Measurements from ENCODE around the gene MVB12B.

DNA sequence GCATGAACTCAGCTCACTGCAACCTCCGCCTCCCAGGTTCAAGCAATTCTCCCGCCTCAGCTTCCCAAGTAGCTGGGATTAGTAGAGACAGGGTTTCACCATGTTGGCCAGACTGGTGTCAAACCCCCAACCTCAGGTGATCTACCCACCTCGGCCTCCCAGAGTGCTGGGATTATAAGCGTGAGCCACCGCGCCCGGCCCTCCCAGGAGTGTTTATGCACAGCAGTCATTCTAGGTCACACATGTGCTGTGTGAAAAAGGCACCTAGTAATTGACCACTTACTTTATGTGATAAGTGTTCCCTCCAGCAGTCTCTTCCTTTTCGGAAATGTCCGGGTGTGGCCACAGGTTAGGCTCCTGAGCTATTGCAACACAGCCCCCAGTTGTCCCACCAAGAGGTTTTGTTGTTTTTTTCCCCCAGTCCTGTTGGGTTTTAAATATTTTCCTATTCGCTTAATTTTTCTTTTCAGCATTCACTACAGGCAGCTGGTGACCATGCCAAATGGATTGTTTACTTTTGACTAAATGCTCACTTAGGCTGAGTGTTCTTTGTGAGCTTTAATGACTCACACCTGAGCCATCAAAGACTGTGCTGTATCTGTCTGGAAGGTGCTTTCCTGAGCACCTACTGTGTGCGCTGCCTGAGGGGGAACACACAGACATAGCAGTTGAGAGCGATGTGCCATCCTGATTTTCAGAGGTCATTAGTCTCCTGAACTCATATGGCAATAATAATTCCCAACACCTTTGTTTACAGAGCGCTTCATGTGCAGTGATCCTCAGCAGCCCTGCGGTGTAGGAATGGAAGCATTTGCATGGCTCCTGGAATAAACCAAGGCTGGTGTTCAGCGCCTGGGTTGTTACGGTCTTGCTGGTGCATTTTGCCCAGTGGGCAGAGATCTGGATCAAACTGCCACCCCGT is 94.3 kb downstream of the MVB12B start:
- TF ChIP-seq, protein P1, sequence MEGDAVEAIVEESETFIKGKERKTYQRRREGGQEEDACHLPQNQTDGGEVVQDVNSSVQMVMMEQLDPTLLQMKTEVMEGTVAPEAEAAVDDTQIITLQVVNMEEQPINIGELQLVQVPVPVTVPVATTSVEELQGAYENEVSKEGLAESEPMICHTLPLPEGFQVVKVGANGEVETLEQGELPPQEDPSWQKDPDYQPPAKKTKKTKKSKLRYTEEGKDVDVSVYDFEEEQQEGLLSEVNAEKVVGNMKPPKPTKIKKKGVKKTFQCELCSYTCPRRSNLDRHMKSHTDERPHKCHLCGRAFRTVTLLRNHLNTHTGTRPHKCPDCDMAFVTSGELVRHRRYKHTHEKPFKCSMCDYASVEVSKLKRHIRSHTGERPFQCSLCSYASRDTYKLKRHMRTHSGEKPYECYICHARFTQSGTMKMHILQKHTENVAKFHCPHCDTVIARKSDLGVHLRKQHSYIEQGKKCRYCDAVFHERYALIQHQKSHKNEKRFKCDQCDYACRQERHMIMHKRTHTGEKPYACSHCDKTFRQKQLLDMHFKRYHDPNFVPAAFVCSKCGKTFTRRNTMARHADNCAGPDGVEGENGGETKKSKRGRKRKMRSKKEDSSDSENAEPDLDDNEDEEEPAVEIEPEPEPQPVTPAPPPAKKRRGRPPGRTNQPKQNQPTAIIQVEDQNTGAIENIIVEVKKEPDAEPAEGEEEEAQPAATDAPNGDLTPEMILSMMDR (IDR thresholded peaks at IDR 0.05 in 2 of 3, conservative IDR thresholded peaks at IDR 0.05 in 1 of 3; ENCODE audit: borderline replicate concordance in 1 of 3, insufficient read depth in 1 of 3, low read depth in 2 of 3, low read length in 2 of 3), result no peak
- no peak for TF ChIP-seq POLR2AphosphoS5 (IDR thresholded peaks at IDR 0.05; ENCODE audit: low read depth, low read length)
- TF ChIP-seq POLR2A (IDR thresholded peaks at IDR 0.05; ENCODE audit: borderline replicate concordance, extremely low read depth, insufficient read depth, insufficient read length), result no peak
- TF ChIP-seq SP1 (IDR thresholded peaks at IDR 0.05; ENCODE audit: low read depth), result peak; percentile 66
- no peak for TF ChIP-seq EZH2phosphoT487 (IDR thresholded peaks at IDR 0.05; ENCODE audit: borderline replicate concordance)
- peak; percentile 65; the same call in 1 of the 2 replicates for TF ChIP-seq CBX3 (IDR thresholded peaks at IDR 0.05; ENCODE audit: low read depth)
- no peak for TF ChIP-seq EGR1 (IDR thresholded peaks at IDR 0.05; ENCODE audit: low read depth)
- no peak for TF ChIP-seq SIN3A (IDR thresholded peaks at IDR 0.05; ENCODE audit: low read depth)
- no peak for TF ChIP-seq ZNF274 (IDR thresholded peaks at IDR 0.05; ENCODE audit: low read depth, low read length)
- TF ChIP-seq TCF7L2 (IDR thresholded peaks at IDR 0.05; ENCODE audit: borderline replicate concordance, extremely low read depth, insufficient read depth, insufficient read length), result no peak
- TF ChIP-seq, protein P2, sequence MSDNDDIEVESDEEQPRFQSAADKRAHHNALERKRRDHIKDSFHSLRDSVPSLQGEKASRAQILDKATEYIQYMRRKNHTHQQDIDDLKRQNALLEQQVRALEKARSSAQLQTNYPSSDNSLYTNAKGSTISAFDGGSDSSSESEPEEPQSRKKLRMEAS (IDR thresholded peaks at IDR 0.05), result peak; percentile 16
- TF ChIP-seq YY1 (IDR thresholded peaks at IDR 0.05; ENCODE audit: extremely low read depth, insufficient replicate concordance, low read depth, low read length), result no peak
- no peak for TF ChIP-seq EZH2 (IDR thresholded peaks at IDR 0.05)
- TF ChIP-seq, protein P3, sequence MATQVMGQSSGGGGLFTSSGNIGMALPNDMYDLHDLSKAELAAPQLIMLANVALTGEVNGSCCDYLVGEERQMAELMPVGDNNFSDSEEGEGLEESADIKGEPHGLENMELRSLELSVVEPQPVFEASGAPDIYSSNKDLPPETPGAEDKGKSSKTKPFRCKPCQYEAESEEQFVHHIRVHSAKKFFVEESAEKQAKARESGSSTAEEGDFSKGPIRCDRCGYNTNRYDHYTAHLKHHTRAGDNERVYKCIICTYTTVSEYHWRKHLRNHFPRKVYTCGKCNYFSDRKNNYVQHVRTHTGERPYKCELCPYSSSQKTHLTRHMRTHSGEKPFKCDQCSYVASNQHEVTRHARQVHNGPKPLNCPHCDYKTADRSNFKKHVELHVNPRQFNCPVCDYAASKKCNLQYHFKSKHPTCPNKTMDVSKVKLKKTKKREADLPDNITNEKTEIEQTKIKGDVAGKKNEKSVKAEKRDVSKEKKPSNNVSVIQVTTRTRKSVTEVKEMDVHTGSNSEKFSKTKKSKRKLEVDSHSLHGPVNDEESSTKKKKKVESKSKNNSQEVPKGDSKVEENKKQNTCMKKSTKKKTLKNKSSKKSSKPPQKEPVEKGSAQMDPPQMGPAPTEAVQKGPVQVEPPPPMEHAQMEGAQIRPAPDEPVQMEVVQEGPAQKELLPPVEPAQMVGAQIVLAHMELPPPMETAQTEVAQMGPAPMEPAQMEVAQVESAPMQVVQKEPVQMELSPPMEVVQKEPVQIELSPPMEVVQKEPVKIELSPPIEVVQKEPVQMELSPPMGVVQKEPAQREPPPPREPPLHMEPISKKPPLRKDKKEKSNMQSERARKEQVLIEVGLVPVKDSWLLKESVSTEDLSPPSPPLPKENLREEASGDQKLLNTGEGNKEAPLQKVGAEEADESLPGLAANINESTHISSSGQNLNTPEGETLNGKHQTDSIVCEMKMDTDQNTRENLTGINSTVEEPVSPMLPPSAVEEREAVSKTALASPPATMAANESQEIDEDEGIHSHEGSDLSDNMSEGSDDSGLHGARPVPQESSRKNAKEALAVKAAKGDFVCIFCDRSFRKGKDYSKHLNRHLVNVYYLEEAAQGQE (IDR thresholded peaks at IDR 0.05; ENCODE audit: low read depth), result no peak

All from HCT116 (cell line).